Lower leg skin (tissue), 3 donors: Measurements from ENCODE around the gene POU4F2.

Experiments
- POLR2A ChIP-seq, 2 donors: fragments of 450-650 bp; IDR thresholded peaks; one replicate each; pipeline ENCODE4 v1.6.1; 2016 to 2017; ENCODE audit warnings: antibody characterized with exemption in 2 of 2, mild to moderate bottlenecking in 1 of 2, moderate library complexity in 1 of 2
- TF ChIP-seq, protein P1 (sequence below), 3 donors: fragments of 450-650 bp; IDR thresholded peaks; one replicate each; pipeline ENCODE4 v1.5.1; 2016; ENCODE audit warnings: antibody characterized with exemption in 3 of 3, mild to moderate bottlenecking in 3 of 3, moderate library complexity in 2 of 3

DNA sequence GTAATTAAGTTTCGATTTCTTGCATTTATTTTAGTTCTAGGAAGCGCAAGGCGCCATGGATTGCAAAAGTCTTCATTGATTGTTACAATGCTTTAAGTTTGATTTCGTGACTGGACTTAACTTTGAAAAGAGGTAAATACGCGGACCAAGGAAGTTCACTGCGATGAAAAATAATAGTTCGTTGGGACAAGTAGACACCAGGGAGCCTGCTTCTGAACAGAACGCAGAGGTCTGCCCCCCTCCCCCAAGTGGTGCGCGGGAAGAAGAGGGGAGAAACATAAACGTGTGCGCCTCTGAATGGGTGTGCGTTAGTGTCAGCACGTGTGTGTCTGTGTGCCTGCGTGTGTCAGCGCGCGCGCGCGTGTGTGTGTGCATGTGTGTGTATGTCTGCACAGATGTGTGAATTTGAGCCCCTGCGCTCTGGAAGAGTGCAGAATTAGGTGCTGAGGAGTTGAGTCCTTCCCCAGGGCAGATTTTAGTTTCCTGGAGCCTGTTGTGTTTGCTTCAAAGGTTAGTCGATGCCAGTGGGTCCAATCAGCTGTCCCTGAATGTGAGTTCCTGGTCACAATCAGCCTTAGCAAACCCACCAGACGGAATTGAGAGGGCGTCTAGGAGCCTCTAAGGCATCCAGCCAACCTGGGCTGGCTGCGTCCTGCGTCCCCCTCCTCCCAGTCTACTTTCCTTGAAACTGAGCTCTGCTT is 5.8 kb upstream of the POU4F2 start:
- TF ChIP-seq, protein P1, sequence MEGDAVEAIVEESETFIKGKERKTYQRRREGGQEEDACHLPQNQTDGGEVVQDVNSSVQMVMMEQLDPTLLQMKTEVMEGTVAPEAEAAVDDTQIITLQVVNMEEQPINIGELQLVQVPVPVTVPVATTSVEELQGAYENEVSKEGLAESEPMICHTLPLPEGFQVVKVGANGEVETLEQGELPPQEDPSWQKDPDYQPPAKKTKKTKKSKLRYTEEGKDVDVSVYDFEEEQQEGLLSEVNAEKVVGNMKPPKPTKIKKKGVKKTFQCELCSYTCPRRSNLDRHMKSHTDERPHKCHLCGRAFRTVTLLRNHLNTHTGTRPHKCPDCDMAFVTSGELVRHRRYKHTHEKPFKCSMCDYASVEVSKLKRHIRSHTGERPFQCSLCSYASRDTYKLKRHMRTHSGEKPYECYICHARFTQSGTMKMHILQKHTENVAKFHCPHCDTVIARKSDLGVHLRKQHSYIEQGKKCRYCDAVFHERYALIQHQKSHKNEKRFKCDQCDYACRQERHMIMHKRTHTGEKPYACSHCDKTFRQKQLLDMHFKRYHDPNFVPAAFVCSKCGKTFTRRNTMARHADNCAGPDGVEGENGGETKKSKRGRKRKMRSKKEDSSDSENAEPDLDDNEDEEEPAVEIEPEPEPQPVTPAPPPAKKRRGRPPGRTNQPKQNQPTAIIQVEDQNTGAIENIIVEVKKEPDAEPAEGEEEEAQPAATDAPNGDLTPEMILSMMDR (IDR thresholded peaks at IDR 0.05) = no peak
- no peak for TF ChIP-seq POLR2A (IDR thresholded peaks at IDR 0.05)
